Astrocyte of the cerebellum (primary cell): Measurements from ENCODE around the gene UTP20.
A peak's percentile ranks its signal among the peaks of the same experiment; 100 is the strongest.
"Not testable (repeated sequence)": the region's sequence is repeated elsewhere in the genome, so short reads cannot be mapped to it uniquely, and the experiment has no call there.

Source experiments
- DNase-seq: peaks from one replicate; pipeline ENCODE4 v3.0.0-alpha.2; 2011; ENCODE audit warnings: low read depth
- H3K4me3 ChIP-seq: 2 replicates; pipeline ENCODE4 v1.5.1; 2011; ENCODE audit warnings: mild to moderate bottlenecking, low read depth, low read length, moderate library complexity
- in situ Hi-C: cut with HindIII; loops from 2 replicates; pipeline ENCODE4 v1.10.0; 2017; ENCODE audit warnings: low sequenced_read_pairs
- TF ChIP-seq, protein P1 (sequence below): IDR thresholded peaks from 2 replicates; pipeline ENCODE4 v1.5.1; 2012; ENCODE audit warnings: low read length, low read depth, moderate library complexity, mild to moderate bottlenecking; ENCODE audit errors: missing control alignments

The UTP20 gene

DNA sequence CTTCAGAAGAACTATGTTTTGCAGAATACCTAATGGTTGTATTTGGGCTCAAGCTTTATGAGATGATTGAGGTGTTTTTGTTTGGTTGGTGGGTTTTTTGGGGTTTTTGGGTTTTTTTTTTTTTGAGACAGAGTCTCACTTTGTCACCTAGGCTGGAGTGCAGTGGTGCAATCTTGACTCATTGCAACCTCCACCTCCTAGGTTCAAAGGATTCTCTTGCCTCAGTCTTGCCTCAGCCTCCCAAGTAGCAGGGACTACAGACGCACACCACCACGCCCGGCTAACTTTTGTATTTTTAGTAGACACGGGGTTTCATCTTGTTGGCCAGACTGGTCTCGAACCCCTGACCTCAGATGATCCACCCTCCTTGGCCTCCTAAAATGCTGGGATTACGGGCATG, 88.1 kb downstream of the UTP20 start:
- no peak for DNase-seq
- TF ChIP-seq, protein P1, sequence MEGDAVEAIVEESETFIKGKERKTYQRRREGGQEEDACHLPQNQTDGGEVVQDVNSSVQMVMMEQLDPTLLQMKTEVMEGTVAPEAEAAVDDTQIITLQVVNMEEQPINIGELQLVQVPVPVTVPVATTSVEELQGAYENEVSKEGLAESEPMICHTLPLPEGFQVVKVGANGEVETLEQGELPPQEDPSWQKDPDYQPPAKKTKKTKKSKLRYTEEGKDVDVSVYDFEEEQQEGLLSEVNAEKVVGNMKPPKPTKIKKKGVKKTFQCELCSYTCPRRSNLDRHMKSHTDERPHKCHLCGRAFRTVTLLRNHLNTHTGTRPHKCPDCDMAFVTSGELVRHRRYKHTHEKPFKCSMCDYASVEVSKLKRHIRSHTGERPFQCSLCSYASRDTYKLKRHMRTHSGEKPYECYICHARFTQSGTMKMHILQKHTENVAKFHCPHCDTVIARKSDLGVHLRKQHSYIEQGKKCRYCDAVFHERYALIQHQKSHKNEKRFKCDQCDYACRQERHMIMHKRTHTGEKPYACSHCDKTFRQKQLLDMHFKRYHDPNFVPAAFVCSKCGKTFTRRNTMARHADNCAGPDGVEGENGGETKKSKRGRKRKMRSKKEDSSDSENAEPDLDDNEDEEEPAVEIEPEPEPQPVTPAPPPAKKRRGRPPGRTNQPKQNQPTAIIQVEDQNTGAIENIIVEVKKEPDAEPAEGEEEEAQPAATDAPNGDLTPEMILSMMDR = no peak
- in situ Hi-C loops = no loop called here

DNA sequence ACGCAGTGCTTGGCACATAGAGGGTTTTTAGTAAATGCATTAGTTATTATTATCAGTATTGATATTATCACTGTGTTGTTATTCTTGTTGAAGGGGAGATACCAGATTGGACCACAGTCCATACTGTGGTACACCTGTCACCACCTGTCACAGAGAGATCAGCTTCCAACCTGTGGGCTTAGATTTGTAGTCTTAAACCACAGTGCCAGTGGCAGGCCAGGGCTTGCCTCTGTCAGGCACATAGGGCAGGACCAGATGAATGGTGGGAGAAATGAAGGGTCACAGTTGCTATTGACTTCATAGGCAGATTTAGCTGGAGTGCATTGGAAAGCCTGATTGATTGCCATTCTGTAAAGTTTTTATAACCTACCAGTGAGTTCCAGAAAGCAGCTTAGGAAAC, 92.5 kb downstream of the UTP20 start:
- H3K4me3 ChIP-seq = no peak overlapping the region
- DNase-seq = no peak
- TF ChIP-seq, protein P1 = no peak
- in situ Hi-C loops = no loop called here

More for the DNA sequence above, 88.1 kb downstream of the UTP20 start:
- H3K4me3 ChIP-seq = no peak overlapping the region

DNA sequence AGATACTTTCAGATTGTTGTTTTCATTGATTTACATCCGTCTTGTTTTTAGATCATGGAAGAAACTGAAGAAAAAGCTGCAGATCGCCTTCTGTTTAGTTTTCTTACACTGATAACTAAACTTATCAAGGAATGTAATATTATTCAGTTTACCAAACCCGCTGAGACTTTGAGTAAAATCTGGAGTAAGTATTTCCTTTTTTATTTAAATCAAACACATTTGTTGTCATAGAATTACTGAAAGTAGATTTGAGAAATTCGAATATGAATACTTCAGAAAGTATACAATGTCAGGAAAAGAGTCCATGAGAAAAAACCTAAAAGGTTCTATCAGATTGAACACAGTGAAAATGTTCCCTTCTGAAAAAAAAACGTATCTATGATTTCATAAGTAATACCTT, 95.7 kb downstream of the UTP20 start:
- in situ Hi-C loops = no loop called here
- TF ChIP-seq, protein P1 = no peak
- DNase-seq = no peak
- H3K4me3 ChIP-seq = no peak overlapping the region

DNA sequence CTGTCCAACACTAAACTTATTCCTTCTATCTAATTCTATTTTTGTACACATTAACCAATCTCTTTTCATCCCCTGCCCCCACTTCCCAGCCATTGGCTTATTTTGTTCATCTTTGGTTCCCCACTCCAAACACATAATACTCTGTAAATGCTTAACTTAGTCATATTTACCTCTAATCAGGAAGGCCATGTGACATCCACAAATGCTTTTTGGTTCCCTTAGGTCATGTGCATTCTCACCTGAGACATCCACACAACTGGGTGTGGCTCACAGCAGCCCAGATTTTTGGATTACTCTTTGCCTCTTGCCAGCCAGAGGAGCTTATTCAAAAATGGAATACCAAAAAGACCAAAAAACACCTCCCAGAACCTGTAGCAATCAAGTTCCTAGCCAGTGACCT, 99.2 kb downstream of the UTP20 start:
- TF ChIP-seq, protein P1 = no peak
- in situ Hi-C loops = no loop called here

DNA sequence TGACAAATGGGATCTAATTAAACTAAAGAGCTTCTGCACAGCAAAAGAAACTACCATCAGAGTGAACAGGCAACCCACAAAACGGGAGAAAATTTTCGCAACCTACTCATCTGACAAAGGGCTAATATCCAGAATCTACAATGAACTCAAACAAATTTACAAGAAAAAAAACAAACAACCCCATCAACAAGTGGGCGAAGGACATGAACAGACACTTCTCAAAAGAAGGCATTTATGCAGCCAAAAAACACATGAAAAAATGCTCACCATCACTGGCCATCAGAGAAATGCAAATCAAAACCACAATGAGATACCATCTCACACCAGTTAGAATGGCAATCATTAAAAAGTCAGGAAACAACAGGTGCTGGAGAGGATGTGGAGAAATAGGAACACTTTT, 111.3 kb downstream of the UTP20 start:
- H3K4me3 ChIP-seq, in situ Hi-C loops, DNase-seq: not testable (repeated sequence)

More for the DNA sequence above, 99.2 kb downstream of the UTP20 start:
- no peak for DNase-seq
- H3K4me3 ChIP-seq = no peak overlapping the region

DNA sequence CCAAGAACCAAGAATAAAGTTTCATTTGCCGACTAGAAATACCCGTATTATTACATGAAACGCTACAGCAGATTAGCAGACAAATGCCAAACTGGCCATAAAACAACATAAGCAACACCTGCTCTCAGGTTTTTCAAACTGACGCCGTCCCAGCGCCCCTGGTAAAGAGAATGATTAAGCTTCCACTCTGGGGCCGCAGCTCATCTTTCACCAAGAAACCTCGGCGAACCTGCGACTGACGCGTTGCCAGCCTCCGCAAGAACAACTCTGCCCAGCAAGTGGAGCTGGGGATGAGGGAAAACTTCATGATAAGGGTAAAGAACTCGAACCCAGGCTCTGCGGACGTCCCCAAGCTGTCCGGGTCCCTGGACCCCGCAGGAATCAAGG, 127.1 kb downstream of the UTP20 start:
- DNase-seq = peak; percentile 3

More for the DNA sequence above, 127.1 kb downstream of the UTP20 start:
- peak overlapping the region; percentile 95 for H3K4me3 ChIP-seq
- TF ChIP-seq, protein P1 = no peak
- in situ Hi-C loops = no loop called here
